OCI-LY7 (cell line): ENCODE results near the gene GLRA3. TPM values are rescaled to one million over a fixed set of nuclear protein-coding genes. Genes with fewer than 3 reads are reported as not detected.

ENCODE experiments used
- BruUV-seq: library from RNA; stranded (reverse); fragments of 400-500 nt; replicated peaks from 2 replicates; lab custom pipeline; 2021; lab: Mats Ljungman, UMichigan
- CTCF ChIA-PET: fragments of 300-600 bp; sonication (Branson Sonifier 250); formaldehyde crosslinking; loops from one replicate; lab custom pipeline; 2022; ENCODE audit warnings: antibody characterized with exemption; ENCODE audit not compliant: unreplicated experiment; lab: Charles Lee
- POLR2A ChIA-PET: fragments of 300-600 bp; sonication (Branson Sonifier 250); formaldehyde crosslinking; loops from one replicate; lab custom pipeline; 2022; ENCODE audit warnings: antibody characterized with exemption; lab: Charles Lee
- DNase-seq: peaks from one replicate; pipeline ENCODE4 v3.0.0-alpha.2; 2015; ENCODE audit warnings: low spot score
- H2AFZ ChIP-seq: fragments of 200-600 bp; sonication (generic), shearing (Covaris generic); 2 replicates; pipeline ENCODE4 v1.6.1; 2014; ENCODE audit warnings: mild to moderate bottlenecking, antibody characterized with exemption, low read length, moderate library complexity
- H3K27ac ChIP-seq: fragments of 200-600 bp; sonication (generic); 2 replicates; pipeline ENCODE4 v1.5.1; 2014; ENCODE audit warnings: mixed run types, low read depth, mild to moderate bottlenecking, moderate library complexity, low read length, inconsistent platforms; ENCODE audit not compliant: poor library complexity, severe bottlenecking
- H3K36me3 ChIP-seq: fragments of 200-600 bp; sonication (generic); 2 replicates; pipeline ENCODE4 v1.6.1; 2014; ENCODE audit warnings: mild to moderate bottlenecking, antibody characterized with exemption, low read length, moderate library complexity, mixed read lengths; ENCODE audit not compliant: insufficient read depth
- H3K4me1 ChIP-seq: fragments of 200-600 bp; sonication (generic); 2 replicates; pipeline ENCODE4 v1.5.1; 2014; ENCODE audit warnings: mild to moderate bottlenecking, low read length; ENCODE audit not compliant: insufficient read depth, poor library complexity, severe bottlenecking
- H3K4me2 ChIP-seq: fragments of 200-600 bp; sonication (generic); 2 replicates; pipeline ENCODE4 v1.6.1; 2014; ENCODE audit warnings: mild to moderate bottlenecking, low read length
- H3K4me3 ChIP-seq: fragments of 200-600 bp; sonication (generic); 2 replicates; pipeline ENCODE4 v1.5.1; 2014; ENCODE audit warnings: mild to moderate bottlenecking, low read depth, low read length; ENCODE audit not compliant: poor library complexity, severe bottlenecking
- H3K79me2 ChIP-seq: fragments of 200-600 bp; sonication (generic); 2 replicates; pipeline ENCODE4 v1.6.1; 2016; ENCODE audit warnings: low read depth, mild to moderate bottlenecking, low read length, moderate library complexity, mixed read lengths; ENCODE audit not compliant: insufficient read depth
- H3K9me2 ChIP-seq: fragments of 200-600 bp; sonication (generic); 2 replicates; pipeline ENCODE4 v1.6.1; 2016; ENCODE audit warnings: mild to moderate bottlenecking, low read length, mixed read lengths; ENCODE audit not compliant: insufficient read depth
- H3K9me3 ChIP-seq: fragments of 200-600 bp; sonication (generic); 2 replicates; pipeline ENCODE4 v1.6.1; 2014; ENCODE audit warnings: mild to moderate bottlenecking, mixed run types, low read length, mixed read lengths
- H4K20me1 ChIP-seq: fragments of 200-600 bp; sonication (generic); 2 replicates; pipeline ENCODE4 v1.6.1; 2014; ENCODE audit warnings: mild to moderate bottlenecking, antibody characterized with exemption, low read length, moderate library complexity, mixed read lengths; ENCODE audit not compliant: insufficient read depth
- EZH2phosphoT487 ChIP-seq: fragments of 200-600 bp; sonication (generic); IDR thresholded peaks from 2 replicates; pipeline ENCODE4 v1.6.1; 2018; ENCODE audit warnings: low read depth, borderline replicate concordance, mild to moderate bottlenecking, mixed run types, antibody characterized with exemption, low read length, moderate library complexity, mixed read lengths
- intact Hi-C: fragments of 100-400 bp; cut with micrococcal nuclease; formaldehyde crosslinking; loops from one replicate; pipeline ENCODE4 v1.10.0; 2022; ENCODE audit not compliant: unreplicated experiment
- total RNA-seq, 2 experiments: library from RNA; depleted of rRNA in 1 of 2; stranded (reverse); fragments of >200 nt in 1 of 2; shearing (Covaris generic) in 1 of 2; gene quantifications; 2 replicates each; pipeline ENCODE4 v1.2.3, GENCODE V29; 2014 to 2022
- TF ChIP-seq, protein P1 (sequence below): fragments of 200-600 bp; sonication (generic); conservative IDR thresholded peaks from 2 replicates; pipeline ENCODE4 v1.5.1; 2014; ENCODE audit warnings: mild to moderate bottlenecking, antibody characterized with exemption, low read length, moderate library complexity, mixed read lengths

GLRA3 gene
- total RNA-seq, 2 experiments from 2014 or later, result 0.92 to 1.6 TPM

DNA sequence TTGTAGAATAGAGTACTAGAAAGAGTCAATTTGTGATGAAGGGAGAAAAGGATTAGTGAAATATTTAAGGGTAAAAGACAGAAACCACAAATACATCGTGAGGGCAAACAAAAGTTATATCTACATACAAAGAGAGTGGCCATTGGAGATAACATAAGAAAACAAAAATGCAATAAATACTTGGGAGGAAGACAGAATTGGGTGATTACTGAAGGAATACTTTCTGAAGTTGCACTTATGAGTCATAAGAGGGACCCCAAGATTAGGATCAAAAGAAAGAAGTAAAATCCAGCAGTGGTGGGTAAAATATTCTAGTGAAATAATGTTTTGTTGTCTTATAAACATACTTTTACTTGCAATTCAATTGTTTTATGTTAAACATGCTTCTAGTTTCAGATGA lies 53.7 kb downstream of the GLRA3 start:
- no peaks in the 10 kb centered on the region for H3K4me1 ChIP-seq
- BruUV-seq, result no TSS peak
- H3K79me2 ChIP-seq, result no peaks in the 10 kb centered on the region
- intact Hi-C loops, result no loop called here
- H2AFZ ChIP-seq, result no peak overlapping the region
- H3K4me2 ChIP-seq, result no peak overlapping the region
- no peaks in the 10 kb centered on the region for H4K20me1 ChIP-seq
- TF ChIP-seq EZH2phosphoT487, result no peak
- CTCF ChIA-PET, result no interaction called here
- no peaks in the 10 kb centered on the region; the same call in 1 of the 2 replicates for H3K36me3 ChIP-seq
- H3K4me3 ChIP-seq, result no peak overlapping the region
- POLR2A ChIA-PET, result interaction anchor here (0.7 to 1.2 kb wide), 2 partner anchors 11 to 121 kb away, joined by 3 to 4 read pairs; no protein-coding TSS in a partner anchor
- H3K9me2 ChIP-seq, result no peaks in the 10 kb centered on the region
- no peak overlapping the region for H3K27ac ChIP-seq
- no peak for DNase-seq
- H3K9me3 ChIP-seq, result no peaks in the 10 kb centered on the region

DNA sequence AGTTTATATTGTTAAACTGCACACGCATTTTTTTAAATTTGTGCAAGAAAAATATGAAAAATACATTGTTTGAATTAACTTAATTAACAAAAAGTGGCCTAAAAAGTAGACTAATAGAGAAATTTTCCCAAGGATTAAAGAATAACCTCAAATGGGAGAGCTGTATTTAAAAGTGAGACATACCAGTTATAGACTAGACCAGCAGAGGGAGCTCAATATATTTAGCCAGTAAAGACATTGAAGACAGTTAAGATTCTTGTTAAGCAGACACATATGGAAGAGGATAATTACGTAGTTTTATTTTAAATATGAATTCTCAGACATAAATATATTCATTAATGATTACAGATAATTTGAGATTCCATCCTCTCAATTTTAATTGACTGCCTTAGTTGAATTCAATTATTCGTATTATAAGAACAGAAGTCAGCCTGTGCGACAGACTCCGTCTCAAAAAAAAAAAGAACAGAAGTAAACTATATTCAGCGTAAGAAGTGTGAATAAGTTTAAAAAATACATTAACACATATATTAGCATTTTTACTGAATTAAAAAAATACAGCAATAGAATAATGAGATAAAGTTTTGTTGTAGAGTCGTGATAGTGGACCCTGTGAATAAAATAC lies 64.8 kb downstream of the GLRA3 start:
- TF ChIP-seq EZH2phosphoT487, result no peak
- TF ChIP-seq, protein P1, sequence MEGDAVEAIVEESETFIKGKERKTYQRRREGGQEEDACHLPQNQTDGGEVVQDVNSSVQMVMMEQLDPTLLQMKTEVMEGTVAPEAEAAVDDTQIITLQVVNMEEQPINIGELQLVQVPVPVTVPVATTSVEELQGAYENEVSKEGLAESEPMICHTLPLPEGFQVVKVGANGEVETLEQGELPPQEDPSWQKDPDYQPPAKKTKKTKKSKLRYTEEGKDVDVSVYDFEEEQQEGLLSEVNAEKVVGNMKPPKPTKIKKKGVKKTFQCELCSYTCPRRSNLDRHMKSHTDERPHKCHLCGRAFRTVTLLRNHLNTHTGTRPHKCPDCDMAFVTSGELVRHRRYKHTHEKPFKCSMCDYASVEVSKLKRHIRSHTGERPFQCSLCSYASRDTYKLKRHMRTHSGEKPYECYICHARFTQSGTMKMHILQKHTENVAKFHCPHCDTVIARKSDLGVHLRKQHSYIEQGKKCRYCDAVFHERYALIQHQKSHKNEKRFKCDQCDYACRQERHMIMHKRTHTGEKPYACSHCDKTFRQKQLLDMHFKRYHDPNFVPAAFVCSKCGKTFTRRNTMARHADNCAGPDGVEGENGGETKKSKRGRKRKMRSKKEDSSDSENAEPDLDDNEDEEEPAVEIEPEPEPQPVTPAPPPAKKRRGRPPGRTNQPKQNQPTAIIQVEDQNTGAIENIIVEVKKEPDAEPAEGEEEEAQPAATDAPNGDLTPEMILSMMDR, result peak; percentile 97
- no TSS peak for BruUV-seq
- peak; percentile 79 for DNase-seq
- Histone ChIP-seq H3K4me2 (no peak overlapping the region; the same call in 1 of the 2 replicates), H3K79me2 (no peaks in the 10 kb centered on the region), H4K20me1 (no peaks in the 10 kb centered on the region), H3K9me2 (no peaks in the 10 kb centered on the region), H3K27ac (no peak overlapping the region), H3K4me1 (peaks cover 4% of the 10 kb centered on the region), H3K4me3 (no peak overlapping the region), H3K36me3 (no peaks in the 10 kb centered on the region; the same call in 1 of the 2 replicates), H3K9me3 (no peaks in the 10 kb centered on the region), H2AFZ (peak overlapping the region; percentile 71; the same call in 1 of the 2 replicates)
- CTCF ChIA-PET, result interaction anchor here (0.8 kb wide), 1 partner anchor 490 kb away, joined by 4 read pairs; no protein-coding TSS in a partner anchor
- POLR2A ChIA-PET, result interaction anchor here (0.5 to 2.1 kb wide), 11 partner anchors 8 to 1224 kb away, joined by 3 to 5 read pairs (median 4); no protein-coding TSS in a partner anchor
- intact Hi-C loops, result loop anchor here (1.0 to 10.0 kb wide), 6 partner anchors 109 to 772 kb away; no protein-coding TSS in a partner anchor

DNA sequence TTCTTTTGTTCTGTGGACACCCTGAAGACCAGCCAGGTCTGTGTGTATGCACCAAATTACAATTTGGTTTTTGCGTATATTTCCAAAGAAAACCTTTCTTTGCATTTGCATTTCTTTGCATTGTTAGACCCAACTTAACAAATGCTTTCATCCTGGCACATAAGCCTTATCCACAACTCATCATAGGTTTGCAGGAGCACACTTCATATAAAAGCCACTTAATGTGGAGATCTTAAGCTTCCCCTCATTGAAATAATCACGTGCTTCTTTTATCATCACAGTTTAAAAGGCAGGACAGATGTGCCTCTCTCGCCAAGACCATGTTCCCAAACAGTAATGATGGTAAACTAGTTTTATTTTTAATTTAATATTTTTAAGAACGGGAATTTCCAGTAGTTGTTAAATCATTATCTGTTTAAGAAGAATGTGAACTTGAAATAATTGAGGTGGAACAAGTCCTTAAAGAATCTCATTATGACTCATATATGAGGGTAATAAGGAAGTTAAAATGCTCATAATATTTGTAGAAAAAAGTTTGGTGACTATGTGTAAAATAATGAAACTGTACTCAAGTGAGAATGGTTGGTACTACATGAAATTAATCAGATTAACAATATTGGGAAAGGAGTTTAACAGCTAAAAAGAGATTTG lies 65.5 kb downstream of the GLRA3 start:
- Histone ChIP-seq H2AFZ (peak overlapping the region; percentile 71; the same call in 1 of the 2 replicates), H3K4me3 (no peak overlapping the region), H3K9me3 (no peaks in the 10 kb centered on the region), H3K4me1 (peaks cover 4% of the 10 kb centered on the region), H3K9me2 (no peaks in the 10 kb centered on the region), H4K20me1 (no peaks in the 10 kb centered on the region), H3K79me2 (no peaks in the 10 kb centered on the region), H3K36me3 (no peaks in the 10 kb centered on the region; the same call in 1 of the 2 replicates), H3K4me2 (no peak overlapping the region), H3K27ac (no peak overlapping the region)
- ChIA-PET CTCF (interaction anchor here (0.8 kb wide), 1 partner anchor 491 kb away, joined by 4 read pairs; no protein-coding TSS in a partner anchor), POLR2A (interaction anchor here (0.6 to 2.1 kb wide), 11 partner anchors 8 to 1225 kb away, joined by 3 to 5 read pairs (median 4); no protein-coding TSS in a partner anchor)
- no peak for TF ChIP-seq EZH2phosphoT487
- BruUV-seq, result no TSS peak
- intact Hi-C loops, result loop anchor here (1.0 to 10.0 kb wide), 6 partner anchors 109 to 773 kb away; no protein-coding TSS in a partner anchor
- DNase-seq, result no peak
